Cardiac muscle cell (in vitro differentiated cells and primary cell): Measurements from ENCODE around the gene TERT. TPM values are rescaled to one million over a fixed set of nuclear protein-coding genes. Genes with fewer than 3 reads are reported as not detected.

Source experiments
- polyA plus RNA-seq: library from polyadenylated mRNA; unstranded; fragments of >200 nt; fragmentation: Nextera tagmentation; extraction: Ambion mirVana; gene quantifications from 2 replicates; pipeline ENCODE4 v1.2.1, GENCODE V29; 2016
- total RNA-seq: library from RNA; depleted of rRNA; stranded (reverse); fragments of >200 nt; gene quantifications from 2 replicates; pipeline ENCODE4 v1.2.3, GENCODE V29; 2016

TERT gene
- total and polyA plus RNA-seq, 2 experiments from 2014 or later, result 0.30 TPM; not detected in 1

Other genes starting within 250 kb of the TERT start
- 25.5 and 29.9 TPM in 2 replicates for gene SLC12A7, start 183.0 kb downstream of the TERT start, total RNA-seq
- 14.1 and 21.9 TPM in 2 replicates for gene SLC12A7, start 183.0 kb downstream of the TERT start, polyA plus RNA-seq
- gene SLC6A19, start 93.5 kb downstream of the TERT start, total RNA-seq, result 0.09 and 0.49 TPM in 2 replicates
- 0.05 and 0.32 TPM in 2 replicates for gene SLC6A19, start 93.5 kb downstream of the TERT start, polyA plus RNA-seq
- not detected in 2 replicates for gene SLC6A18, start 69.7 kb downstream of the TERT start, total RNA-seq
- gene SLC6A18, start 69.7 kb downstream of the TERT start, polyA plus RNA-seq, result not detected in 2 replicates
- 78.4 and 109 TPM in 2 replicates for gene CLPTM1L, start 50.0 kb upstream of the TERT start, total RNA-seq
- 108 and 154 TPM in 2 replicates for gene CLPTM1L, start 50.0 kb upstream of the TERT start, polyA plus RNA-seq
- 0.04 TPM in 1 of 2 replicates, not detected in the other for gene SLC6A3, start 150.4 kb upstream of the TERT start, total RNA-seq
- not detected in 2 replicates for gene SLC6A3, start 150.4 kb upstream of the TERT start, polyA plus RNA-seq
- gene LPCAT1, start 228.9 kb upstream of the TERT start, total RNA-seq, result 48.5 and 57.3 TPM in 2 replicates
- 48.8 and 57.3 TPM in 2 replicates for gene LPCAT1, start 228.9 kb upstream of the TERT start, polyA plus RNA-seq